ENCODE results near the gene BRSK1.

DNA sequence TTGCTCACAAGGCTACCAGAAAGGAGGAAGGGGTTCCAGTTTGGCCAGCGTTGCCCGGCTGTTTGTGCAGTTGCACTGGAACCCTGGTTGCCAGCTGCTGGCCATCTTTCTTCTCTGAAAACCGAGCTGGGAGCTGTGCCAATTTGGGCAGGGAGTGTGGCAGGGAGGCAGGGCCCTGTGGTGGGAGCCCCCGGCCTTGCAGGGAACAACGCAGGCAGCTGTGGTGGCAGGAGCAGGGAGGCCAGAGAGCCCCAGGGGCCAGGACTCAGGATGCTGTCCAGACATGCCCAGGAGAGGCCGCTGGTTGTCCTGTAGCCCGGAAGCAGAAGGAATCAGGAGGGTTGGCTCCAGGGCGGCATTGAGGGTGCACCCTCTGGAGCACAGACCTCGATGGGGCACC lies 60.6 kb downstream of the BRSK1 start:
- TF ChIP-seq POLR2A (IDR thresholded peaks at IDR 0.05; ENCODE audit: low read depth, low read length) (no peak), POLR2AphosphoS5 (IDR thresholded peaks at IDR 0.05; ENCODE audit: low read depth, low read length) (no peak), TAF1 (IDR thresholded peaks at IDR 0.05; ENCODE audit: low read depth, low read length) (no peak), SPI1 (IDR thresholded peaks at IDR 0.05; ENCODE audit: low read depth, low read length) (no peak)

Measured in GM12891 (cell line).